ENCODE data around the gene YTHDC1.

DNA sequence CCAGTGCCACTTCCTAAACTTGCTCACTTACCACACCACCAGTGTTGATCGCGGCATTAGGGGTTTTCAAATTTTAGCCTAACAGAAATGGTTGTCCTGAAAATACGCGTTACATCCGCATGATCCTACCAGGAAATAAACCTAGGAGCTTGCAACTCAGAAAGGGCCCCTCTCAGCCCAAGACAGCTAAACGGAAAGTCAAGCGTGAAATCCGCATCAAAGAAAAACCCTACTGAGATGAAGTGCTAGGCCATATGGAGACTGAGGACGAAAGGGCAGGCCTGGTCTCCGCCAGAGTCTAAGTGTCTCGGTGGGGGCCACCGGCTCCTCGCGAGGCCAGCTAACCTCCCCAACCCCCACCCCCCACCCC, 626 bp downstream of the YTHDC1 start:
- TF ChIP-seq, protein P1, sequence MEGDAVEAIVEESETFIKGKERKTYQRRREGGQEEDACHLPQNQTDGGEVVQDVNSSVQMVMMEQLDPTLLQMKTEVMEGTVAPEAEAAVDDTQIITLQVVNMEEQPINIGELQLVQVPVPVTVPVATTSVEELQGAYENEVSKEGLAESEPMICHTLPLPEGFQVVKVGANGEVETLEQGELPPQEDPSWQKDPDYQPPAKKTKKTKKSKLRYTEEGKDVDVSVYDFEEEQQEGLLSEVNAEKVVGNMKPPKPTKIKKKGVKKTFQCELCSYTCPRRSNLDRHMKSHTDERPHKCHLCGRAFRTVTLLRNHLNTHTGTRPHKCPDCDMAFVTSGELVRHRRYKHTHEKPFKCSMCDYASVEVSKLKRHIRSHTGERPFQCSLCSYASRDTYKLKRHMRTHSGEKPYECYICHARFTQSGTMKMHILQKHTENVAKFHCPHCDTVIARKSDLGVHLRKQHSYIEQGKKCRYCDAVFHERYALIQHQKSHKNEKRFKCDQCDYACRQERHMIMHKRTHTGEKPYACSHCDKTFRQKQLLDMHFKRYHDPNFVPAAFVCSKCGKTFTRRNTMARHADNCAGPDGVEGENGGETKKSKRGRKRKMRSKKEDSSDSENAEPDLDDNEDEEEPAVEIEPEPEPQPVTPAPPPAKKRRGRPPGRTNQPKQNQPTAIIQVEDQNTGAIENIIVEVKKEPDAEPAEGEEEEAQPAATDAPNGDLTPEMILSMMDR (IDR thresholded peaks at IDR 0.05; ENCODE audit: insufficient read depth, low read length) = no peak
- TF ChIP-seq, protein P2, sequence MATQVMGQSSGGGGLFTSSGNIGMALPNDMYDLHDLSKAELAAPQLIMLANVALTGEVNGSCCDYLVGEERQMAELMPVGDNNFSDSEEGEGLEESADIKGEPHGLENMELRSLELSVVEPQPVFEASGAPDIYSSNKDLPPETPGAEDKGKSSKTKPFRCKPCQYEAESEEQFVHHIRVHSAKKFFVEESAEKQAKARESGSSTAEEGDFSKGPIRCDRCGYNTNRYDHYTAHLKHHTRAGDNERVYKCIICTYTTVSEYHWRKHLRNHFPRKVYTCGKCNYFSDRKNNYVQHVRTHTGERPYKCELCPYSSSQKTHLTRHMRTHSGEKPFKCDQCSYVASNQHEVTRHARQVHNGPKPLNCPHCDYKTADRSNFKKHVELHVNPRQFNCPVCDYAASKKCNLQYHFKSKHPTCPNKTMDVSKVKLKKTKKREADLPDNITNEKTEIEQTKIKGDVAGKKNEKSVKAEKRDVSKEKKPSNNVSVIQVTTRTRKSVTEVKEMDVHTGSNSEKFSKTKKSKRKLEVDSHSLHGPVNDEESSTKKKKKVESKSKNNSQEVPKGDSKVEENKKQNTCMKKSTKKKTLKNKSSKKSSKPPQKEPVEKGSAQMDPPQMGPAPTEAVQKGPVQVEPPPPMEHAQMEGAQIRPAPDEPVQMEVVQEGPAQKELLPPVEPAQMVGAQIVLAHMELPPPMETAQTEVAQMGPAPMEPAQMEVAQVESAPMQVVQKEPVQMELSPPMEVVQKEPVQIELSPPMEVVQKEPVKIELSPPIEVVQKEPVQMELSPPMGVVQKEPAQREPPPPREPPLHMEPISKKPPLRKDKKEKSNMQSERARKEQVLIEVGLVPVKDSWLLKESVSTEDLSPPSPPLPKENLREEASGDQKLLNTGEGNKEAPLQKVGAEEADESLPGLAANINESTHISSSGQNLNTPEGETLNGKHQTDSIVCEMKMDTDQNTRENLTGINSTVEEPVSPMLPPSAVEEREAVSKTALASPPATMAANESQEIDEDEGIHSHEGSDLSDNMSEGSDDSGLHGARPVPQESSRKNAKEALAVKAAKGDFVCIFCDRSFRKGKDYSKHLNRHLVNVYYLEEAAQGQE (IDR thresholded peaks at IDR 0.05; ENCODE audit: insufficient replicate concordance, low read depth) = no peak
- TF ChIP-seq POLR2AphosphoS5 (IDR thresholded peaks at IDR 0.05; ENCODE audit: low read depth) (no peak), GABPA (IDR thresholded peaks at IDR 0.05; ENCODE audit: low read depth) (no peak), SPI1 (IDR thresholded peaks at IDR 0.05; ENCODE audit: borderline replicate concordance, low read depth) (no peak; the same call in 1 of the 2 replicates)
